Aorta (tissue), 5 donors: ENCODE results near the gene FBN2. TPM values are rescaled to one million over a fixed set of nuclear protein-coding genes. Genes with fewer than 3 reads are reported as not detected.

Source experiments
- ATAC-seq: fragments of 200-7000 bp; cut with Tn5 transposase; one replicate; pipeline ENCODE4 v1.9.1; 2022; ENCODE audit warnings: moderate library complexity; ENCODE audit not compliant: low FRiP score
- DNase-seq, 2 donors: peaks; one replicate each; pipeline ENCODE4 v3.0.0-alpha.2; 2020
- H3K27ac ChIP-seq, 2 donors: one replicate each; pipeline ENCODE4 v1.5.1; 2013; ENCODE audit warnings: low read length in 2 of 2, mild to moderate bottlenecking in 2 of 2, moderate library complexity in 2 of 2, control low read depth in 1 of 2, inconsistent platforms in 1 of 2, low read depth in 1 of 2
- H3K27me3 ChIP-seq, 2 donors: one replicate each; pipeline ENCODE4 v1.6.1; 2013; ENCODE audit warnings: control low read depth in 1 of 2, low read length in 1 of 2, mild to moderate bottlenecking in 1 of 2, moderate library complexity in 1 of 2; ENCODE audit not compliant: insufficient read depth in 2 of 2, control insufficient read depth in 1 of 2
- H3K36me3 ChIP-seq, 2 donors: one replicate each; pipeline ENCODE4 v1.6.1; 2013; ENCODE audit warnings: control low read depth in 1 of 2, low read length in 1 of 2, mild to moderate bottlenecking in 1 of 2; ENCODE audit not compliant: insufficient read depth in 2 of 2, control insufficient read depth in 1 of 2
- H3K4me1 ChIP-seq, 2 donors: one replicate each; pipeline ENCODE4 v1.6.1; 2013; ENCODE audit warnings: low read length in 2 of 2, control low read depth in 1 of 2, mild to moderate bottlenecking in 1 of 2, moderate library complexity in 1 of 2; ENCODE audit not compliant: insufficient read depth in 2 of 2, control insufficient read depth in 1 of 2
- H3K4me3 ChIP-seq, 2 donors: one replicate each; pipeline ENCODE4 v1.5.1; 2013; ENCODE audit warnings: low read length in 2 of 2, control low read depth in 1 of 2, mild to moderate bottlenecking in 1 of 2
- H3K9me3 ChIP-seq: one replicate; pipeline ENCODE4 v1.6.1; 2013; ENCODE audit warnings: mild to moderate bottlenecking, low read length; ENCODE audit not compliant: control insufficient read depth
- WGBS, 2 donors: extraction: QIAGEN DNeasy Blood & Tissue Kit; methylation state at CpG; one replicate each; pipeline ENCODE4 v1.1.7; 2013; 5-methylcytosine and 5-hydroxymethylcytosine counted together
- intact Hi-C, 2 donors: fragments of 100-400 bp; cut with DNase I; formaldehyde crosslinking; loops; one replicate each; pipeline versions ENCODE4 v1.14.2 to v1.15.0; 2022
- polyA plus RNA-seq, 2 donors: library from polyadenylated mRNA; stranded (reverse); fragments of 200-250 nt; gene quantifications; one replicate each; pipeline ENCODE4 v1.2.3, GENCODE V29; 2013
- total RNA-seq, 2 donors: library from RNA; stranded (reverse); fragmentation: NEBNext Ultra II Directional; extraction: Animal tissue kit (Norgen Biotek cat#: 25700); gene quantifications; one replicate each; pipeline ENCODE4 v1.2.1, GENCODE V29; 2021
- donor health status: healthy with polysubstance abuse.
- donor health status: Bipolar disorder and iron deficiency.
- donor health status: DM: no; HTN: no; CAD: no.
- donor health status: DM: no; HTN: no; CAD: no.
- donor health status: DM: yes; HTN: yes; CAD: no.

Gene FBN2
- total and polyA plus RNA-seq, 4 donors, result 0.25 to 1.5 (median 0.84) TPM; not detected in 1

DNA sequence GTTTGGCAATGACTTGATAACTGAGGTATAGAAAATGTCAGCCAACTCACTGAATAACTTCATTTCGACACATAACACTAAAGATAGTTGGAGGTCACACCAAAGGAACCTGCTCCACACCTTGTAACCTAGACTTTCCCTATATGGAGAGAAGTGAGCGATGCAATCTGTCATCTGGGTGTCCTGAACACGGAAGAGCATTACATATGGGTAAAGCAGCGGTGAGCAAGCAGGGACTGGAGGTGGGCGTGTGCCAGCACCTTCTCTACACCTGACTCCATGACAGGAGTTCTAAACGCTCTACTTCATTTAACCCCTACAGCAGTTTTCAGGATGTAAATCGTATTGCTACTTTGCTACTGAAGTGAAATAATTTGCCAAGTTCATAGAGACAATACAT lies 301.7 kb downstream of the FBN2 start:
- intact Hi-C loops, result no loop called here
- peaks cover 0 to 1% of the 10 kb centered on the region in 2 donors for H3K27me3 ChIP-seq
- no peaks in the 10 kb centered on the region for H3K9me3 ChIP-seq
- no peak for DNase-seq
- WGBS, 2 donors, result 94 to 96% methylated on average over 7 of the region's 7 CpGs
- no peak overlapping the region for H3K4me3 ChIP-seq
- ATAC-seq, result no peak
- H3K4me1 ChIP-seq, result no peaks in the 10 kb centered on the region
- no peaks in the 10 kb centered on the region for H3K36me3 ChIP-seq
- no peak overlapping the region for H3K27ac ChIP-seq

GRCh38 chr5:128234928-128235641 lies 303.0 kb downstream of the FBN2 start:
- H3K36me3 ChIP-seq, result no peaks in the 10 kb centered on the region
- ATAC-seq (no peak), DNase-seq (no peak)
- H3K4me1 ChIP-seq, result no peaks in the 10 kb centered on the region
- H3K27me3 ChIP-seq, result peaks cover 0 to 1% of the 10 kb centered on the region in 2 donors
- no peak overlapping the region for H3K4me3 ChIP-seq
- H3K9me3 ChIP-seq, result no peaks in the 10 kb centered on the region
- H3K27ac ChIP-seq, result no peak overlapping the region
- intact Hi-C loops, result no loop called here
- 90 to 93% methylated on average over 7 of the region's 7 CpGs for WGBS, 2 donors

DNA sequence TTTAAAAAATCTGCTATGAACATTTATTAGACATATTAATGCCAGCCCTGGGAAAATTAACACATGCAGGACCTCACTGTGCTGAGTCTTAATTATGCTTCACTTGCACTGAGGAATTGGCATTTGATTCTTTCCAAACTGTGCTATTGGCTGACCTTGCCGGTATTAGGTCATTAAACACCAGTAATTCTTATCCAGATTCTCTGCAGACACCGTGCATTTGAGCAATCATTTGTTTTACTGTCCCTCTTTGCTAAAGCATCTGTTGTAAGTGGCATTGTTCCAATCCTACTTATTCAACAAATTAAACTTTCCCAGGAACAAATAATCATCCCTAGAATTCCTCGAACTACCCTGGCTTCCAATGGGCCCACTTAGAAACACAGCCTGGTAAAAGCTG lies 309.5 kb downstream of the FBN2 start:
- Histone ChIP-seq H3K4me1 (no peaks in the 10 kb centered on the region), H3K27ac (no peak overlapping the region), H3K27me3 (no peaks in the 10 kb centered on the region), H3K9me3 (no peaks in the 10 kb centered on the region), H3K4me3 (no peak overlapping the region), H3K36me3 (no peaks in the 10 kb centered on the region)
- DNase-seq (no peak), ATAC-seq (no peak)
- 28 to 29% methylated on average over 3 of the region's 3 CpGs for WGBS, 2 donors
- intact Hi-C loops, result no loop called here

DNA sequence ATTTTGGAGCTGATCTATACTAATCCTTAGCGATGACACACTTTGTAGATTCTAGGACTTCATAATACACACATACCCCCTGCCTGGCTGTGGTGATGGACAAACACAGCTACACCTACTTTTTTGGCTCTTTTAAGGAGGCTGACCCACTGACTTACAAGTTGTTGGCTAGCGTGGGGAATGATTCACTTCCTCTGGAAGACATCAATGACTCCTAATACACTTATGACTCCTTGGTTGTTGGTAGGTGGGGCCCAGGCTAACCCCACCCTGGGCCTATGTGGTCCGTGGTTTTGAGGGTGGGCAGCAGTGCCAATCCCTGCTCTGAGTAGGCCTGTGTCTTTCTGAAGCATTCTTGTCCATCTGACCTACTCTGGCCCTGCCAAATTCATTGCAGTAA lies 310.0 kb downstream of the FBN2 start:
- no peak overlapping the region for H3K4me3 ChIP-seq
- 58 to 65% methylated on average over 3 of the region's 3 CpGs for WGBS, 2 donors
- H3K36me3 ChIP-seq, result no peaks in the 10 kb centered on the region
- no peak overlapping the region for H3K27ac ChIP-seq
- DNase-seq, result no peak
- no peaks in the 10 kb centered on the region for H3K4me1 ChIP-seq
- H3K27me3 ChIP-seq, result no peaks in the 10 kb centered on the region
- intact Hi-C loops, result no loop called here
- no peaks in the 10 kb centered on the region for H3K9me3 ChIP-seq
- peak; percentile 52 for ATAC-seq

DNA sequence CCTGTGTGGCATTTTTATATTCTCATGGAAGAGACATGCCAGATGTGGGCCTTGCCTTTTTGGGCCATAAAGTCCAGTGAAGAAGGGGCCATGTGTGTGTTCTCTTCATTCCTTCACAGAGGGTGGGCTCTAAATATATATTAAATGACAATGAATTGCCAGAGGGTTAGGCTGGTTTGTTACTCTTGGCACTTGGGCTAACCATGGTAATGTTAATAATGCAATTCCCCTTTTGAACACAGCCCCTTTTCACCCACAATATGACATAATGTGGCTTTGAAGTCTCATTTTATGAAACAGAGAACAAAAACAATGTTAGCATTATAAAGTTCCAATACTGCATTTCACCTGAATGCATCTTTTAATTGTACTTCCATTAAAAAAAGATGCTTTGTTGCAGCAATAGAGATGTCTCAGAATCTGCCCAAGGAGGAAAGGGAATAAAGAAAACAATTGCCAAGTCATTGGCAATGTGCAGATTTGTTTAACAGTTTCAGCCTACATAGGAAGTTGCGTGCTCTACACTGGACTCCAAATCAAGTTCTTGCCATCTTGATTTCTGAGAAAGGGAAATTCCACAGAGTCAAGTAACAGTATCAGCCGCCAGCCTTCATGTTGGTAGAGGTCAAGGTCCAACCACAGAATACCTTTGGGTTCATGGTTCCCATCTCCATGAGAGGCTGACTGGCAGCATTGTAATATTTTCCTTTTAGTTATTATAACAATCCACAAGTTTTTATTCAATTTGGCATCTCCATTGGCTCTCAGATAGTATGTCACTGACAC lies 312.6 kb downstream of the FBN2 start:
- no peak for ATAC-seq
- Histone ChIP-seq H3K9me3 (no peaks in the 10 kb centered on the region), H3K4me3 (no peak overlapping the region), H3K27me3 (no peaks in the 10 kb centered on the region), H3K4me1 (no peaks in the 10 kb centered on the region), H3K27ac (no peak overlapping the region), H3K36me3 (no peaks in the 10 kb centered on the region)
- 99 to 100% methylated on average over 2 of the region's 2 CpGs for WGBS, 2 donors
- DNase-seq, result no peak
- intact Hi-C loops, result no loop called here

GRCh38 chr5:128224336-128224735 lies 313.7 kb downstream of the FBN2 start:
- no peaks in the 10 kb centered on the region for H3K27me3 ChIP-seq
- no peaks in the 10 kb centered on the region for H3K4me1 ChIP-seq
- H3K36me3 ChIP-seq, result no peaks in the 10 kb centered on the region
- H3K9me3 ChIP-seq, result no peaks in the 10 kb centered on the region
- no peak overlapping the region for H3K27ac ChIP-seq
- intact Hi-C loops, result no loop called here
- DNase-seq, result no peak
- no peak overlapping the region for H3K4me3 ChIP-seq
- 84% methylated on average over 1 of the region's 1 CpG for WGBS, 2 donors
- no peak for ATAC-seq

DNA sequence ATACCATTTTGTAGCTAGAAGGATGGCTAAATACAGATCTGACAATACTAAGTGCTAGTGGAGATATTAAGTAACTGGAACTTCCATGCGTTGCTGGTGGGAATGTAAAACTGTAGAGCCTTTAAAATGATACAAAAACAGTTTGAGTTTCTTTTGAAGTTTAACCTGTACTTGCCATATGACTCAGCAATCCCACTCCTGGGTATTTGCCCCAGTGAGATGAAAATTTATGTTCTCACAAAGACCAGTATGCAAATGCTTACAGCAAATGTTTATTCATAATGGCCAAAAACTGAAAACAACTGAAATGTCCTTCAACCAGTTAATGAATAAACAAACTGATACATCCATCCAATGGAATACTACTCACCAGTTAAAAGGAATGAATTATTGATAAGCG lies 317.2 kb downstream of the FBN2 start:
- no peaks in the 10 kb centered on the region for H3K4me1 ChIP-seq
- intact Hi-C loops, result no loop called here
- no peaks in the 10 kb centered on the region for H3K27me3 ChIP-seq
- H3K36me3 ChIP-seq, result no peaks in the 10 kb centered on the region
- ATAC-seq (no peak), DNase-seq (no peak)
- no peak overlapping the region for H3K27ac ChIP-seq
- H3K4me3 ChIP-seq, result no peak overlapping the region
- H3K9me3 ChIP-seq, result no peaks in the 10 kb centered on the region
- WGBS, 2 donors, result 96 to 97% methylated on average over 2 of the region's 2 CpGs

DNA sequence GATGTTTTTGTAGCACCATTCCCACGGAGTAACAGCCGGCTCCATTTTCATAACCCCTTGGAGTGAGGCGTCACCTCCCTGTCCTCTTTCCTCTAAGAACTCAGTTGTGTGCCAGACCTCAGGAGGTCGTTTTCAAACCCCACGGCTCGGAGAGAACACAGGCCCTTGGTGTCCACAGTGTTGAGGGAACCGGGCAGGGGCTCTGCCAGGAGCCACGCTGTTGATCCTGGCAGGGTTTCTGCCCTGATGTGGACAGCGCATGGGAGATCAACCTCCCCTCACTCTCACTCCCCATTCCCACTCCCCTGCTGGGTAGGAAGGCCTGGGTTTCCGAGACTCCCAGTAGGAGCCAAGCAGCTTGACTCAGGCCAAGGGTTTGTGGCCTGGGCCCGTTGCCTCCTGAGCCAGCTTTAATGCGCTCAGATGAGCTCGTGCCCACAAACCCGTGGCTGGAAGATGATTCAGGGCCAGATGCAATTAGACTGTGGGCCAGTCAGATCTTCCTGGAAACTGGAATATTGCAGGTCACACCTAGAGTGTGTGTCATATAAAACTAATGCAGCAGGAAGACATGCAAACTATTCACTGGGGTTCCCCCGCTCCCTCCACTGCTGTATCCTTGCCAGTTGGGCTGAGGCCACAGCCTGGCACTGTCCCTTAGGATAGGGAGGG lies 321.0 kb downstream of the FBN2 start:
- intact Hi-C loops, result loop anchor here in 1 of 2 donors (10.0 kb wide), 2 partner anchors 278 to 458 kb away; no protein-coding TSS in a partner anchor
- no peaks in the 10 kb centered on the region for H3K36me3 ChIP-seq
- DNase-seq (peak in 1 of 2 donors; percentile 56), ATAC-seq (peak; percentile 38)
- H3K9me3 ChIP-seq, result no peaks in the 10 kb centered on the region
- H3K4me3 ChIP-seq, result no peak overlapping the region
- 7 to 9% methylated on average over 15 of the region's 15 CpGs for WGBS, 2 donors
- no peak overlapping the region for H3K27ac ChIP-seq
- no peaks in the 10 kb centered on the region for H3K27me3 ChIP-seq
- H3K4me1 ChIP-seq, result no peaks in the 10 kb centered on the region
